ENCODE results near the gene MYO10. TPM values are rescaled to one million over a fixed set of nuclear protein-coding genes. Genes with fewer than 3 reads are reported as not detected.
A peak's percentile ranks its signal among the peaks of the same experiment; 100 is the strongest.

Gene MYO10
- total and polyA plus RNA-seq, 4 donors = 27.9 to 77.7 (median 41.8) TPM

DNA sequence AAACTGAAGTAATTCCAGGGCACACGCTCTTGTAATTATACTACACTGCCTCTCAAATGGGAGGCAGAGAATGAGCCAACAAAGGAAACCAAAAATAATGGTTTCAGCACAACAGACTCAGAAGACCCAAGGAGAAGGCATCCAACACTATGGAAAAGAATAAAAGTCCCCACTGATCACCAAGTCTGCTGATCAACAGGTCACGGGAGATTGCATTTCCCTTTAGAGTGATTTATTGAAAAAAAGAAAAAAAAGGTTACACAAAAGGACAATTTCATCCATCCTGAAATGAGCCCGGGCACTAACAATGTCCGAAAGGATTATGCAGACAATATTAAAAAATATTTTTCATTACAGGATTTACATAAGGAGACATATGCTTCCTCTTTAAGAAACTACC lies 28.8 kb downstream of the MYO10 start:
- Histone ChIP-seq H3K9me3 (ENCODE audit: control insufficient read depth, insufficient read depth, low read length) (no peaks in the 10 kb centered on the region), H3K27ac (ENCODE audit: low read depth, low read length) (no peak overlapping the region), H3K4me3 (ENCODE audit: low read depth, low read length) (no peak overlapping the region), H3K27me3 (ENCODE audit: control insufficient read depth, insufficient read depth, low read length) (no peaks in the 10 kb centered on the region), H3K4me1 (ENCODE audit: control insufficient read depth, insufficient read depth, low read length) (no peaks in the 10 kb centered on the region), H3K36me3 (ENCODE audit: control insufficient read depth, insufficient read depth, low read length) (no peaks in the 10 kb centered on the region)
- no peak for DNase-seq (ENCODE audit: low read depth in 4 of 6, low spot score in 6 of 6)
- WGBS (ENCODE audit: insufficient coverage) = no CpG with 5 or more reads among the region's 4 CpGs

DNA sequence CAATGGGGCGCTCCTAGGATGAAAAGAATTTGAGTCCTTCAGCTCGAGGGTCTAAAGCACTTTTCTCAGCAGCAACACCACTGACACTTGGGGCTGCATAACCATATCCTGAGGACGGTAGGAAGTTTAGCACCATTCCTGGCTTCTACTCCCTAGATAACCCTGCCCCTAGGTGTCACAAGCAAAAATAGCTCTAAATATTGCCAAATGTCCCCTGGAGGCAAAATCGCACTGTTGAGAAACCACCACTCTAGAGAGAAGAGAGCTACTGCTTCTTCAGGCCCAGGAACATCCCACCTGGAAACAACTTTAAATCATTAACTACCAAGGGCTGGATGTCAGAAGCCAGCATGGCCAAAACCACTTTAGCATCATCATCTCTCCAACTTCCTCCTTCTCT lies 29.8 kb downstream of the MYO10 start:
- DNase-seq (ENCODE audit: low read depth in 4 of 6, low spot score in 6 of 6) = no peak
- Histone ChIP-seq H3K9me3 (ENCODE audit: control insufficient read depth, insufficient read depth, low read length) (no peaks in the 10 kb centered on the region), H3K36me3 (ENCODE audit: control insufficient read depth, insufficient read depth, low read length) (no peaks in the 10 kb centered on the region), H3K27ac (ENCODE audit: low read depth, low read length) (no peak overlapping the region), H3K4me3 (ENCODE audit: low read depth, low read length) (no peak overlapping the region), H3K27me3 (ENCODE audit: control insufficient read depth, insufficient read depth, low read length) (no peaks in the 10 kb centered on the region), H3K4me1 (ENCODE audit: control insufficient read depth, insufficient read depth, low read length) (no peaks in the 10 kb centered on the region)
- WGBS (ENCODE audit: insufficient coverage) = 93% methylated on average over 4 of the region's 4 CpGs

DNA sequence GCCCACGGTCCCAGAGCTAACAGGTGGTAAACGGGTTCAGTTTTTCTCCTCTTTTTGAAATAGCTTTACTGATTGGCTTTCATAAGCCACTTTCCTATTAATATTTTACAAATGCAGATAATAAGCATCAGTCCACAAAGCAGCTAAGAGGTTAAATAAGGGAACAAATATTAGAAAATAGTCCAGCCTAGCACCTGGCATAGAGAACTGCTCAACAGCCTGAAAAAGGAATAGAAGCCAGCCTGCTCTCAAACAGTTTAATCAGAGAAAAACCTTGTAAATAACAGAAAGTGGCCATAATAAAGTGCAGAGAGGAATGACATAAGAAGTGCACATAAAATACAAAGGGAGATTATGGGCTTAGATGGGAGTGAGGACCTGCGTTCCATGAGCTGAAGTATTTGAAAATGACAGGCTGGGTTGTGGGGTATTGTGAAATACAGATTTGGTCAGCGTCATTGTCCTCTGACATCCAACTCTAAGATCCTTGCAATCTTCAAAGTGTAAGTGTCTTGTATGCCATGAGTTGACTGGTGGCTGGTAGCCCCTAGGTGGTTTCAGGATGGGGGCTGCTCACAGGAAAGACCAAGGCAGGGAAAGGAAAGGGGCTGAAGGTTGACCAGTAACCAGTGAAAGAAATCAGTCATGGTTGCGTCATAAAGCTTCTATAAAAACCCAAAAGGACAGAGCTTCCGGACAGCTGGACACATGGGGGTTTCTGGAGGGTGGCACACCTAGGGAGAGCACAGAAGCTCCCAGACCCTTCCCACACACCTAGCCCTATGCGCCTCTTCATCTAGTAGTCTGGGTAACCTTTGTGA lies 32.4 kb downstream of the MYO10 start:
- no peaks in the 10 kb centered on the region for H3K27me3 ChIP-seq (ENCODE audit: control insufficient read depth, insufficient read depth, low read length)
- no peaks in the 10 kb centered on the region for H3K4me1 ChIP-seq (ENCODE audit: control insufficient read depth, insufficient read depth, low read length)
- WGBS (ENCODE audit: insufficient coverage) = 99% methylated on average over 6 of the region's 7 CpGs
- no peak for DNase-seq (ENCODE audit: low read depth in 4 of 6, low spot score in 6 of 6)
- H3K36me3 ChIP-seq (ENCODE audit: control insufficient read depth, insufficient read depth, low read length) = no peaks in the 10 kb centered on the region
- no peak overlapping the region for H3K4me3 ChIP-seq (ENCODE audit: low read depth, low read length)
- no peaks in the 10 kb centered on the region for H3K9me3 ChIP-seq (ENCODE audit: control insufficient read depth, insufficient read depth, low read length)
- H3K27ac ChIP-seq (ENCODE audit: low read depth, low read length) = no peak overlapping the region

DNA sequence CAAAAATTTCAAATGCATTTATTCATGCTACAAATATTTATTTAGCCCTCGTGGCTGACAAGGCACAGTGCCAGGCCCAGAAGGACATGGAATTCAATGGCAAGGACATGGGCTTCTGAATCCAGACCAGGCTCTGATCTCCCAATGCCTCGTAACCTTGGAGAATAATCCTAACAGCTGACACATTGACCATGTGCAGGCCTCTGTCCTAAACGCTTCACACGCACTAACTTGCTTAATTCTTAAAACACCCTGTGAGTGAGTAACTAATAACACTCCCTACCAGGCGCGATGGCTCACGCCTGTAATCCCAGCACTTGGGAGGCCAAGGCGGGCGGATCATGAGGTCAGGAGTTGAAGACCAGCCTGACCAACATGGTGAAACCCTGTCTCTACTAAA lies 33.2 kb downstream of the MYO10 start:
- H3K4me3 ChIP-seq (ENCODE audit: low read depth, low read length) = no peak overlapping the region
- H3K27ac ChIP-seq (ENCODE audit: low read depth, low read length) = no peak overlapping the region
- peaks cover 2% of the 10 kb centered on the region for H3K4me1 ChIP-seq (ENCODE audit: control insufficient read depth, insufficient read depth, low read length)
- no peaks in the 10 kb centered on the region for H3K9me3 ChIP-seq (ENCODE audit: control insufficient read depth, insufficient read depth, low read length)
- 88% methylated on average over 9 of the region's 9 CpGs for WGBS (ENCODE audit: insufficient coverage)
- H3K27me3 ChIP-seq (ENCODE audit: control insufficient read depth, insufficient read depth, low read length) = no peaks in the 10 kb centered on the region
- no peaks in the 10 kb centered on the region for H3K36me3 ChIP-seq (ENCODE audit: control insufficient read depth, insufficient read depth, low read length)
- no peak for DNase-seq (ENCODE audit: low read depth in 4 of 6, low spot score in 6 of 6)

DNA sequence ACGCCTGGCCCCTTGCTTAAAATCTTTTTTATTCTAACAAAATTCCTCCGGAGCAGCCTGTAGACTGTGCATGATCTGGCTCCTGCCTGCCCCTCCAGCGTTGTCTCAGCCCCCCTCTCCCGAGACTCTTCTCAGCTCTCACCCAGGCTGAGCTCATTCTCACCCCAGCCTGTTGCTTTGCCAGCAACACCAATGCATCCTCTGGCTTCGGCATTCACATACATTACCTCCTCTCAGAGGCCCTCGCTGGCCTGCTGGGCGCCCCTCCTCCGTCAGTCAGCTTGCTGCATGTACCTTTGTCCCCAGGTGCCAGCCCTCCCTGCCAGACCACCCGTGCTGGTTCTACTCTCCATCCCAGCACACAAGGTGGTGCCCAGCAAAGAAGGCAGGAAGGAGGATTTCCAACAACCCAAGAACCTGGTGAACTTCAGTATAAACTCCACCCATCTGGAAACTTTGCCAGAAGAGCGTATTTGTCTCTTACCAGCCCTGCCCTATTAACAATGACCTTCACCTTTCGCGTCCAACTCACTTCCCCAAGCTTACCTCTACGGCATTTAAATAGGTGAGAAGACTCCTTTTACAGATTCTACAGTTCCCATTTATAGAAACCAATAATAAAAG lies 35.0 kb downstream of the MYO10 start:
- Histone ChIP-seq H3K36me3 (ENCODE audit: control insufficient read depth, insufficient read depth, low read length) (no peaks in the 10 kb centered on the region), H3K27ac (ENCODE audit: low read depth, low read length) (no peak overlapping the region), H3K4me3 (ENCODE audit: low read depth, low read length) (no peak overlapping the region), H3K4me1 (ENCODE audit: control insufficient read depth, insufficient read depth, low read length) (peaks cover 11% of the 10 kb centered on the region), H3K9me3 (ENCODE audit: control insufficient read depth, insufficient read depth, low read length) (no peaks in the 10 kb centered on the region), H3K27me3 (ENCODE audit: control insufficient read depth, insufficient read depth, low read length) (no peaks in the 10 kb centered on the region)
- WGBS (ENCODE audit: insufficient coverage) = 72% methylated on average over 13 of the region's 13 CpGs
- no peak for DNase-seq (ENCODE audit: low read depth in 4 of 6, low spot score in 6 of 6)

DNA sequence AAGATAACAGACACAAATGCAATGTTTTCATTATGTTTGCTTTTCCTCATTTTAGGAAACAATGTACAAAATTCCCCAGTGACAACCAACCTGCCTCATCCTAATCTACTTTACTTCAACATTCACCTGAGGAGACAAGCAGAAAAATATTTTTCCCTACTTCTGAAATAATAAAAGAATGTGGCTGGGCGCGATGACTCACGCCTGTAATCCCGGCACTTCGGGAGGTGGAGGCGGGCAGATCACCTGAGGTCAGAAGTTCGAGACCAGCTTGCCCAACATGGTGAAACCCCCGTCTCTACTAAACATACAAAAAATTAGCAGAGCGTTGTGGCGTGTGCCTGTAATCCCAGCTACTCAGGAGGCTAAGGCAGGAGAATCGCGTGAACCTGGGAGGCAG lies 36.9 kb downstream of the MYO10 start:
- H3K27ac ChIP-seq (ENCODE audit: low read depth, low read length) = no peak overlapping the region
- H3K27me3 ChIP-seq (ENCODE audit: control insufficient read depth, insufficient read depth, low read length) = no peaks in the 10 kb centered on the region
- no peak for DNase-seq (ENCODE audit: low read depth in 4 of 6, low spot score in 6 of 6)
- 85% methylated on average over 8 of the region's 12 CpGs for WGBS (ENCODE audit: insufficient coverage)
- H3K36me3 ChIP-seq (ENCODE audit: control insufficient read depth, insufficient read depth, low read length) = no peaks in the 10 kb centered on the region
- no peak overlapping the region for H3K4me3 ChIP-seq (ENCODE audit: low read depth, low read length)
- peaks cover 11% of the 10 kb centered on the region for H3K4me1 ChIP-seq (ENCODE audit: control insufficient read depth, insufficient read depth, low read length)
- no peaks in the 10 kb centered on the region for H3K9me3 ChIP-seq (ENCODE audit: control insufficient read depth, insufficient read depth, low read length)

DNA sequence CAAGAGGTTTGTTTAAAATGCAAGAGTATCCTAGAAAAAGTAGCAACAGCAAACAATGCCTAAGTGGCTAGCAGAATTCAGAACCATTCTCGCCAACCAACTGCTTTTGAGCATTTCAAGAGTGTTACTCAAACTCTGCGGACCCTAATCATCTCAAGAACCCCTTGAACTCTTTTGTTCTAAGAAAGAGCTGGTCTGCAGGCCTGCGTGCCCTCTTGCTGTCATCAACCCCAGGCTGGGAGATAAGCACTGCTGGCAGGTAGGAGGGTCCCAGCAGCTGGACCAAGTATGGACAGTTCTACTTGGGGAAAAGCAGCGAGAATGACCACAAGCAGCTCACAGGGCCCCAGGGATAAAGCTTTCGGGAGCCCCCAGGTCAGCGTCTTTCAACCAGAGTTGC lies 38.3 kb downstream of the MYO10 start:
- Histone ChIP-seq H3K9me3 (ENCODE audit: control insufficient read depth, insufficient read depth, low read length) (no peaks in the 10 kb centered on the region), H3K27me3 (ENCODE audit: control insufficient read depth, insufficient read depth, low read length) (no peaks in the 10 kb centered on the region), H3K4me1 (ENCODE audit: control insufficient read depth, insufficient read depth, low read length) (peaks cover 11% of the 10 kb centered on the region), H3K27ac (ENCODE audit: low read depth, low read length) (no peak overlapping the region), H3K4me3 (ENCODE audit: low read depth, low read length) (no peak overlapping the region), H3K36me3 (ENCODE audit: control insufficient read depth, insufficient read depth, low read length) (no peaks in the 10 kb centered on the region)
- DNase-seq (ENCODE audit: low read depth in 4 of 6, low spot score in 6 of 6) = no peak
- 74% methylated on average over 4 of the region's 6 CpGs for WGBS (ENCODE audit: insufficient coverage)

DNA sequence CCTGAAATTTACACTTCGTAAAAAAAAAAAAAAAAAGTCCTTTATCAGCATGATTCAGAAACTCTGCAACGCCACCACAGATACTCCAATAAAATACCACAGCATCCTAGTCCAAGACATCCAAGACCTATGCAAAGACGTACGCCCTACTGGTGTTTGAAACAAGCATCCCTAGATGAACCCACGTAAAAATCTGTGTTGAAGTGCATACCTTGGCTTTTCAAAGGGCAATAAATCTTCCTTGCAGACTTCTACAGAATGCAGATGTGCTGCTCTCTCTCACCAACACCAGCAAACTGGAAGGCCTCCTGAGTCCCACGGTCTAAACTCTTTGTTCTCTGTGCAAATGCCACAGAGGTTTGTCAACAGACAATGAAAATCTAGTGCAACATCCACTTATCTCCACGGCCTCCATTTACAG lies 38.8 kb downstream of the MYO10 start:
- no peaks in the 10 kb centered on the region for H3K36me3 ChIP-seq (ENCODE audit: control insufficient read depth, insufficient read depth, low read length)
- peaks cover 11% of the 10 kb centered on the region for H3K4me1 ChIP-seq (ENCODE audit: control insufficient read depth, insufficient read depth, low read length)
- peak in 1 of 6 donors; percentile 62 for DNase-seq (ENCODE audit: low read depth in 4 of 6, low spot score in 6 of 6)
- H3K4me3 ChIP-seq (ENCODE audit: low read depth, low read length) = no peak overlapping the region
- no peak overlapping the region for H3K27ac ChIP-seq (ENCODE audit: low read depth, low read length)
- no peaks in the 10 kb centered on the region for H3K27me3 ChIP-seq (ENCODE audit: control insufficient read depth, insufficient read depth, low read length)
- no peaks in the 10 kb centered on the region for H3K9me3 ChIP-seq (ENCODE audit: control insufficient read depth, insufficient read depth, low read length)
- 63% methylated on average over 5 of the region's 7 CpGs for WGBS (ENCODE audit: insufficient coverage)

DNA sequence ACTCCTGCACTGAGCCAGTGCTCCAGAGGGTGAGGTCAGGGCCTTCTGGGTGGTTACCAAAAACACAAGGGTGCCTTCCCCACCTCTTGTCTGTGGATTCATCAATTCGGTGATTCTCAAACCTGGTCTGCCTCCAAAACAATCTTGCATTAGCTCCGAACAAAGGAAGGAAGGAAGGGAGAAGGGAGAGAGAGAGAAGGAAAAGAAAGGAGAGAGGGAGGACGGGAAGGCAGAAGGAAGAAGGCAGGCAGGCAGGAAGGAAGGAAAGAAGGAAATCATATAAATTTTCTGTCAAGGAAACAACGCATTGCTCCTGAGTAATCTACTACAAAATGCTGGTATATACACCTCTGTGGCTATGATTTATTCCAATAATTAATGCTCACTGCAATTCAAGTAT lies 39.3 kb downstream of the MYO10 start:
- no peak overlapping the region for H3K27ac ChIP-seq (ENCODE audit: low read depth, low read length)
- WGBS (ENCODE audit: insufficient coverage) = 40% methylated on average over 1 of the region's 4 CpGs
- H3K27me3 ChIP-seq (ENCODE audit: control insufficient read depth, insufficient read depth, low read length) = no peaks in the 10 kb centered on the region
- H3K4me3 ChIP-seq (ENCODE audit: low read depth, low read length) = no peak overlapping the region
- H3K36me3 ChIP-seq (ENCODE audit: control insufficient read depth, insufficient read depth, low read length) = no peaks in the 10 kb centered on the region
- no peak for DNase-seq (ENCODE audit: low read depth in 4 of 6, low spot score in 6 of 6)
- peaks cover 11% of the 10 kb centered on the region for H3K4me1 ChIP-seq (ENCODE audit: control insufficient read depth, insufficient read depth, low read length)
- H3K9me3 ChIP-seq (ENCODE audit: control insufficient read depth, insufficient read depth, low read length) = no peaks in the 10 kb centered on the region

Measured in spinal cord (tissue), 10 donors.